HL-60 (cell line): ENCODE data around the gene LIN9.

Experiments
- DNase-seq, 2 experiments: peaks; one replicate each; pipeline ENCODE4 v3.0.0-alpha.2; 2010 to 2020; ENCODE audit warnings: low read depth in 1 of 2, low spot score in 1 of 2
- H3K27ac ChIP-seq: fragments of 250-450 bp; sonication (Bioruptor Pico); replicated peaks from 2 replicates; pipeline ENCODE4 v1.5.1; 2020; ENCODE audit warnings: mild to moderate bottlenecking, moderate library complexity
- H3K27me3 ChIP-seq: fragments of 250-450 bp; sonication (Bioruptor Pico); 2 replicates; pipeline ENCODE4 v1.5.1; 2021; ENCODE audit warnings: mild to moderate bottlenecking, moderate library complexity; ENCODE audit not compliant: insufficient read depth, poor library complexity, severe bottlenecking
- H3K4me3 ChIP-seq: replicated peaks from 2 replicates; pipeline ENCODE4 v1.5.1; 2011; ENCODE audit warnings: mild to moderate bottlenecking, control low read depth, low read length; ENCODE audit not compliant: insufficient read depth
- CTCF ChIP-seq: IDR thresholded peaks from one replicate; pipeline ENCODE4 v1.5.1; 2011; ENCODE audit warnings: low read length, control low read depth, inconsistent platforms; ENCODE audit not compliant: insufficient read depth
- GABPA ChIP-seq: IDR thresholded peaks from 2 replicates; pipeline ENCODE4 v1.6.1; 2012; ENCODE audit warnings: low read depth
- POLR2AphosphoS5 ChIP-seq: IDR thresholded peaks from 2 replicates; pipeline ENCODE4 v1.6.1; 2012; ENCODE audit warnings: low read depth
- SPI1 ChIP-seq: IDR thresholded peaks from 2 replicates; pipeline ENCODE4 v1.6.1; 2012; ENCODE audit warnings: low read depth, mild to moderate bottlenecking, borderline replicate concordance
- TF ChIP-seq, protein P1 (sequence below): IDR thresholded peaks from 2 replicates; pipeline ENCODE4 v1.6.1; 2012; ENCODE audit warnings: low read depth; ENCODE audit not compliant: insufficient replicate concordance

LIN9 gene

DNA sequence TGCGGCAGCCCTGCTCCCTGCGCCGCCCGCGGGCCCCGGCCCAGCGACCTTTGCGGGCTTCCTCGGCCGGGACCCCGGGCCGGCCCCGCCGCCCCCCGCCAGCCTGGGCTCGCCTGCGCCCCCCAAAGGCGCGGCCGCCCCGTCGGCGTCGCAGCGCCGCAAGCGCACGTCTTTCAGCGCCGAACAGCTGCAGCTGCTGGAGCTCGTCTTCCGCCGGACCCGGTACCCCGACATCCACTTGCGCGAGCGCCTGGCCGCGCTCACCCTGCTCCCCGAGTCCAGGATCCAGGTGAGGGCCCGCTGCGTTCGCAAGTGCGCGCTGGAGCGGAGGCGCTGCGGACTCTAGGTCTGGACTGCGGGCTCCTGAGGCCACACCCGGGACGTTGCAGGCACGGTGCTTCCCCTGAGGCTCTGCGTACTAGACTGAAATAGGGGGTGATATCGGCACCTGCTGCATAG lies 85.1 kb downstream of the LIN9 start:
- Histone ChIP-seq H3K27me3 (peaks cover 17% of the 10 kb centered on the region), H3K4me3 (peak overlapping the region; percentile 40), H3K27ac (no peak overlapping the region)
- TF ChIP-seq, protein P1, sequence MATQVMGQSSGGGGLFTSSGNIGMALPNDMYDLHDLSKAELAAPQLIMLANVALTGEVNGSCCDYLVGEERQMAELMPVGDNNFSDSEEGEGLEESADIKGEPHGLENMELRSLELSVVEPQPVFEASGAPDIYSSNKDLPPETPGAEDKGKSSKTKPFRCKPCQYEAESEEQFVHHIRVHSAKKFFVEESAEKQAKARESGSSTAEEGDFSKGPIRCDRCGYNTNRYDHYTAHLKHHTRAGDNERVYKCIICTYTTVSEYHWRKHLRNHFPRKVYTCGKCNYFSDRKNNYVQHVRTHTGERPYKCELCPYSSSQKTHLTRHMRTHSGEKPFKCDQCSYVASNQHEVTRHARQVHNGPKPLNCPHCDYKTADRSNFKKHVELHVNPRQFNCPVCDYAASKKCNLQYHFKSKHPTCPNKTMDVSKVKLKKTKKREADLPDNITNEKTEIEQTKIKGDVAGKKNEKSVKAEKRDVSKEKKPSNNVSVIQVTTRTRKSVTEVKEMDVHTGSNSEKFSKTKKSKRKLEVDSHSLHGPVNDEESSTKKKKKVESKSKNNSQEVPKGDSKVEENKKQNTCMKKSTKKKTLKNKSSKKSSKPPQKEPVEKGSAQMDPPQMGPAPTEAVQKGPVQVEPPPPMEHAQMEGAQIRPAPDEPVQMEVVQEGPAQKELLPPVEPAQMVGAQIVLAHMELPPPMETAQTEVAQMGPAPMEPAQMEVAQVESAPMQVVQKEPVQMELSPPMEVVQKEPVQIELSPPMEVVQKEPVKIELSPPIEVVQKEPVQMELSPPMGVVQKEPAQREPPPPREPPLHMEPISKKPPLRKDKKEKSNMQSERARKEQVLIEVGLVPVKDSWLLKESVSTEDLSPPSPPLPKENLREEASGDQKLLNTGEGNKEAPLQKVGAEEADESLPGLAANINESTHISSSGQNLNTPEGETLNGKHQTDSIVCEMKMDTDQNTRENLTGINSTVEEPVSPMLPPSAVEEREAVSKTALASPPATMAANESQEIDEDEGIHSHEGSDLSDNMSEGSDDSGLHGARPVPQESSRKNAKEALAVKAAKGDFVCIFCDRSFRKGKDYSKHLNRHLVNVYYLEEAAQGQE, result no peak
- TF ChIP-seq GABPA (no peak), CTCF (no peak), SPI1 (no peak), POLR2AphosphoS5 (no peak)
- peak; percentile 3 to 25 for DNase-seq

GRCh38 chr1:226223157-226223785 lies 85.7 kb downstream of the LIN9 start, which contains the start of gene MIXL1:
Gene MIXL1, plus strand, starts transcription at chr1:226223664. Its CDS starts 18 bp downstream, at chr1:226223682.
- Histone ChIP-seq H3K27me3 (peaks cover 17% of the 10 kb centered on the region), H3K27ac (no peak within 1 kb of the TSS), H3K4me3 (peak within 1 kb of the TSS; percentile 40)
- TF ChIP-seq GABPA (no peak), CTCF (no peak), SPI1 (no peak), POLR2AphosphoS5 (no peak)
- TF ChIP-seq, protein P1, result no peak
- DNase-seq, result no peak

GRCh38 chr1:226222686-226223085 lies 86.3 kb downstream of the LIN9 start:
- H3K27me3 ChIP-seq, result peaks cover 17% of the 10 kb centered on the region
- TF ChIP-seq POLR2AphosphoS5 (no peak), CTCF (no peak), GABPA (no peak), SPI1 (no peak)
- TF ChIP-seq, protein P1, result no peak
- H3K4me3 ChIP-seq, result no peak overlapping the region
- no peak overlapping the region for H3K27ac ChIP-seq
- no peak for DNase-seq
